ENCODE results near the gene KNOP1.

- TF ChIP-seq CTCF (IDR thresholded peaks at IDR 0.05; ENCODE audit: low read length) (no peak), EZH2 (IDR thresholded peaks at IDR 0.05; ENCODE audit: borderline replicate concordance, low read length) (no peak)
Observed at GRCh38 chr16:19699472-19699871, 18.6 kb downstream of the KNOP1 start.
